Measurements from ENCODE around the gene APOOL.

DNA sequence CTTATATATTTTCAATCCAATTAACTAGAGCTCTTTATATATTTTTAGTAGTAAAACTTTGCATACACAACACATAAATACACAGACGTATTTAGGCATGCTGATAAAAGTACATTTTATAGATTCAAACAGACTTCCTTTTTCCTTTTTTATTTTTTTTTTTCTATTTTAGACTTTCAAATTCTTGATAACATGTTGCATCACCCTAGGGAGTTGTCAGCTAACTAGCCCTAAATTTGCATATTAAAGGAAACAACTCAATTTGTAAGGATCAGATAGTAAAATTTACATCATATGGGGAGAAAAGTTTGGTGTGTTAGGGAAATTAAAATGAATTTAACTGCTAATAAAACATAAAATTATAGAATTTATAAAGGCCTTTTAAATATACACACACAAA, 47.4 kb upstream of the APOOL start:
- TF ChIP-seq CTCF (IDR thresholded peaks at IDR 0.05; ENCODE audit: low read depth, low read length) (no peak), EZH2phosphoT487 (IDR thresholded peaks at IDR 0.05; ENCODE audit: low read depth) (no peak)
